ENCODE results near the gene PWWP2B.

Gene PWWP2B

GRCh38 chr10:132394936-132395703 is 1.9 kb upstream of the PWWP2B start:
- no peak for DNase-seq (ENCODE audit: low read depth)

DNA sequence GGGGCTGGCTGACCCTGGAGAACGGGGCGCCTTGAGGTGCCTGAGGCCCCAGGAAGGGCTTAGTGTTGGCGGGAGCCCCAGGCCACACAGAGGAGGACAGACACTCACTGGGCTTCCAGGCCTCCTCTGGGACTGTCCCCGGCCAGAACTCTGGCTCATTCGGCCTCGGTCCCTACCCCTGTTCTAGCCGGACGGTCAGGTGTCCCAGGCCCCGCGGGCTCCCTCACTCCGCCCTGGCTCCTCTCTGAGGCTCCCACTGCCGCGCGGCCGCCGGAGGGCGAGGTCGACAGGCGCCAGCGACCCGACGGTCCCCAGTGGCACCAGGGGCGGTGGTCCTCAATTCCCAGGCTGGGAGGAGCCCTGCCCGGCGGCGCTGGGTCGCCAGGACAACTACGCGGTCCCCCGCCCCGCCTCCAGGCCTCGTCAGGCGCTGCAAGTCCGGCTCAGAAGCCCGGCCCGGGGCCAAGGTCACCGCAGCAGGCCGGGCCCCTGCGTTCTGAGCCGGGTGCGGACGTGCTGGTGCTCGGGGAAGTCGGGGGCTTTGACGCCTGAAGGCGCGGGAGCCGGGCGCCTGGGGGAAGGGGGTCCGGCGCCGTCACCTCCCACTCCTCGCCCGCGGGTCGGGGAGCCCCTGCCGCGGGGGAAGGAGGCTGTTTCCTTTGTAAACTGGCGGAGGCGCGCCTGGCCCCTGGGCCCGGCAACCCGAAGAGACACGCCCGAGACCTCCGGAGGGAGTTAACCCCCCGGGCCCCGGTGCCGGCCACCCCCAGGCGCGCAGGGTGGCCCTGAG is 1.1 kb upstream of the PWWP2B start:
- peak; percentile 26 for DNase-seq (ENCODE audit: low read depth)

DNA sequence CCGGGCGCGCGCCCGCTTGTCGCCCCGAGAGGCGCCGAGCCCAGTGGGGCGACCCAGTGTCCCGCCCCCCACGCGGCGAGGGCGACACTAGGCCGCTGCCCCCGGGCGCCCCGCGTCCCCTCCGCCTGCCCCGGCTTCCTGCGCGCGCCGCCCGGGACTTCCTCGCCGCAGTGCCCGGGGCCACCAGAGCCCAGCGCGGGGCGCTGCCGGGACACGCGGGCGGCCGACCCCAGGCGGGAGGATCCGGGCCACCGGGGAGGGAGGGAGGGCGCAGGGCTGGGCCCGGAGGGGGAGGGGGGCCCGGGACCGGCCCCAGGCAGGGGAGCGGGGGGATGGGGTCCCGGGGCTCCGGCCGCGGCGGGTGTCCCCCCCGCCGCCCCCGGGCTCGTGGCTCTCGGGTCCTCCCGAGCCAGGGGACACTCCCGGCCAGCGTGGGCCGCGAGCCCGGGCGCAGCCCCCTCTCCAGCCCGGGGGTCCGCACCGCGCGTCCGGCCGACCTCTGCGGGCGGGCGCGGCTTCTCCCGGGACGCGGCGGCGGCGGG is 435 bp upstream of the PWWP2B start:
- DNase-seq (ENCODE audit: low read depth): peak; percentile 60

- peak; percentile 74 for DNase-seq (ENCODE audit: low read depth)
These were observed 918 bp downstream of the PWWP2B start for GRCh38 chr10:132397671-132398565.

DNA sequence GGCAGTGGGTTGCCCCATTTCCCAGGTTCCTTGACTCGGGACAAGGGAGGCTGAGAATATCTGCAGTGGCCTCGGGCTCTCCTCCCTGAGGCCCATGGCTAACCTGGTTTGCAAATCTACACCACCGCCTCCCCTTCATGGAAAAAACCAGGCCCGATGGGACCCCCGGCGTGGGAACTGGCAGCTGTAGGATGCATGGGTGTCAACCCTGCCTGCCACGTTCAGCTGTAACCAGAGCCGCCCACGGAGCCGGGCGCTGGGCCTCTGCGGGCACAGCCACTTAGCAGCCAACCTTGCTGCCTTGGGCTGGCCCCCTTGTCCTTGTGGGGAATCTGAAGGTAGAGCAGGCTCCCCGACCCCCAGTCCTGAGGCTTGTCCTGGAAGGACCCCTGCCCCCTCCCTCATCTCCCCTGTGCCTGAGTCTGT is 1.6 kb downstream of the PWWP2B start:
- no peak for DNase-seq (ENCODE audit: low read depth)

DNA sequence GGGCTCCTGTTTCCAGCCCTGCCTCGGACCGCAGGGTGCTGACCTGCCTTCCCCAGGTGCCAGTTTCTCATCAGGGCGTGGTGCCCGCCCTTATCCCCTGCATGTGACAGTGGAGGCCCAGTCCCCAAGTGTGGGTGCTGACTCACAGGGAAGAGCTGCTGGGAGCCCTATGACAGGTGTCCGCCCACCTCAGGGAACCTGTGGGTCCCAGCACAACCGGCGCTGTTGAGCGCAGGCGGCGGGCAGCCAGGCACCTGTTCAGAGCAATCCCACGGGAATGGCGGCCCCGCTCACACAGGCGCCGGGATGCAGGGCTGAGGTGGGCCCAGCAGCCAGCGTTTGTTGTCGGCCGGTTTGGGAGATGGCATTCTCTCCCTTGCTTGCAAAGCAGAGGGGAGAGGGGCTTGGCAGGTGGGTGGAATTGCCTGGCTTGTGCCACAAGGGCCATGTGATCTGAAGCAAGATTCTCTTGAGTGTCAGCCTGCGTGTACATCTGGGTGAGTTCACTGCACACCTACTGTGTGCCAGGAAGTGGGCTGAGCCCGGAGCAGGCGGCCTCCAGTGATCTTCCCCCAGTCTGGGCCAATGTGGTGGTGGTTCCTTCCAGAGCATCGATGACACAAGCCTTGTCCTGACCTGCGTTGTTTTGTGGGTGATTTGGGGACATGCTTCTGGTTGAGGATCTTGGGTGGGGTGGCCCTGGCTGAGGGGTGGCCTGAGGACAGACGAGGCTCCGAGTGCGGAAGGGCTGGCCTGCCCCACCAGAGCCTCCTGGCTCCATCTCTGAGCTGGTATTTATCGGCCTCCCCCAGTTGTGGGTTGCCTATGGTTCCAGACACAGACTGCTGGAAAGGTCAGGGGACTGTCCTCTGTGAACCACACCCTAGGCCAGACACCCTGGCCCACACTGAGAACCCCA is 2.4 kb downstream of the PWWP2B start:
- no peak for DNase-seq (ENCODE audit: low read depth)

DNA sequence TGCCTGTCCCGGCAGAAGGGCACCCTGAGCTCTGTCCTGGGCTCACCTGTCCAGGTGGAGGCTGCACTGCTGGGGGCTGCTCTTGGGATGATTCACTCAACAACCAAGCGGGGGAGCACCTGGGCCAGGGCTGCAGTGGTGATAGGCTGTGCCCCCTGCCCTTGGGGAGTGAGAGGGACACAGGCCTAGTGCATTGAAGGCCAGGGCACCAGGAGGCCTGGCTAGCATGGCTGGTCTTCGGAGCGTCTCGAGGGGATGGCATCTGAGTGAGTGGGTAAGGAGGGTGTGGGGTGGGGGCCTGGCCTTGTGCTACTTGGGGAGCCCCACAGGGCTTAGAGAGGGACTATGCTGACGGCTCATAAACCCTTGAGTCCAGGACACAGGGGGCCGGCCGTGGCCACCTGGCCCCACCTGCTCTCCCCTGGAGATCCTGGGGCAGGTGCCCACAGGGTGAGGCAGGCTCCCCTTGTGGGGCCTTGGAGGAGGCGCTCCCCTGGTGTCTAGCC is 3.1 kb downstream of the PWWP2B start:
- DNase-seq (ENCODE audit: low read depth): no peak

DNA sequence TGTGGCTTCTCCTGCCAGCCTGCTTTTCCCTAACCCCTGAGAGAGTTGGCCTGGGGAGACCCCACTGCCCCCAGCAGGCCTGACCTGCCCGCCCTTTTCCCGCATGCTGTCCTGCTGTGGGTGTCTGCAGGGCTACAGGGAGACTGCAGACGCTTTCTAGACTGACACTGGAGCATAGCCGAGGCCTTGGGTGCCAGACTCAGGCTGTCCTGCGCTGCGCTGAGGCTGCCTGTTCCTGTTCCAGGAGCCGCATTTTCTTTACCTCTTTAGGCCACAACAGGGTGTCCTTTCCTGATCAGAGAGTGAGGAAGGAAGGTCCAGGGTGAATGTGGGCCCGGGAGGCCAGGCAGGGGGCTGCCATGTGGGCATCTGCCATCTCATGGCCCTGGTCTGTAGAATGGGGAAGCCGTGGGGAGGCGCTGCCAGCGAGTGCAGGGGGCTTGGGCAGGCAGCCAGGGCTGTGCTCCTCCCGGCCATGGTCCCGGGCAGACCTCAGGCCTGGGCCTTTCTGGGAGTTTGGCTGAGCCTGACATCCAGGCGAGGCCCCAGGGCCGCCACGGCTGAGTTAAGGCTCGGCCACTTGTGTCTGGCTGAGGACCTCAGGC is 3.6 kb downstream of the PWWP2B start:
- no peak for DNase-seq (ENCODE audit: low read depth)

- DNase-seq (ENCODE audit: low read depth): no peak
These were observed 4.6 kb downstream of the PWWP2B start for GRCh38 chr10:132401401-132402118.

- DNase-seq (ENCODE audit: low read depth): no peak
These were observed 5.8 kb downstream of the PWWP2B start for GRCh38 chr10:132402781-132403241.

GRCh38 chr10:132403511-132404168 is 6.6 kb downstream of the PWWP2B start:
- no peak for DNase-seq (ENCODE audit: low read depth)

GRCh38 chr10:132404169-132404880 is 7.3 kb downstream of the PWWP2B start:
- no peak for DNase-seq (ENCODE audit: low read depth)

GRCh38 chr10:132404911-132405462 is 8.0 kb downstream of the PWWP2B start:
- no peak for DNase-seq (ENCODE audit: low read depth)

DNA sequence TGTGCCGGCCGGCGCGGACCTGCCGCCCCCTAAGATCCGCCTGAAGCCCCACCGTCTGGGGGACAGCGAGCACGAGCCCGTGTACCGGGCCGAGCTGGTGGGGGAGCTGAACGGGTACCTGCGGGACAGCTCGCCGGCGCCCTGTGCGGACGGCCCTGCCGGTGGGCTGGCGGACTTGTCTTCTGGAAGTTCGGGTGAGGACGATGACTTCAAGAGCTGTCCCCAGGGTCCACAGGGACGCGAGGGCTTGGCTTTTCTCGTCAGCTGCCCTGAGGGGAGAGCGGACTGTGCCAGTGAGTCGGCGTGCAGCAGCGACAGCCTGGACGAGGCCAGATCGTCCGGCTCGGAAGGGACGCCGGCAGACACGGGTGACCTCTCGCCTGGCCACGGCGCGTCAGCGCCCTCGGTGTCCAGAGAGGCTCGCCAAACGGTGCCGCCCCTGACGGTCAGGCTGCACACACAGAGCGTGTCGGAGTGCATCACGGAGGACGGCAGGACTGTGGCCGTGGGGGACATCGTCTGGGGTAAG is 8.5 kb downstream of the PWWP2B start:
- no peak for DNase-seq (ENCODE audit: low read depth)

DNA sequence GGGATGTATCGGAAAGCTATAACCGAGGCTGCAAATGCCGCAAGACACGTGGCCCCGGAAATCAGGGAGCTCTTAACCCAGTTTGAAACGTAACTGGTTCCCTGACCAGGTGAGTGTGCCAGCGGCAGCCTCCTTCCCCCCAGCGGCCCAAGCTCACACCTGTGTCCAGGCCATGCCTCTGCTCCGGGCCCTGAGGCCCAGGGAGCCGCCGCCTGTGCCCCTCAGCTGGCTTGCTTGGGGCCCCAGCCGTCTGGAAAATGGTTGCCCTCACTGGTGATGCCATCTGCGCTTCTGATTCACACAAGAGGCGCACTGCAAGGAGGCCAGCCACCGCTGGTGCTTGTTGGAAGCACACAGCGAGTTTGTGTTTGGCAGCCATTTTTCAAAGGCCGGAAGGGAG is 9.2 kb downstream of the PWWP2B start:
- DNase-seq (ENCODE audit: low read depth): no peak

GRCh38 chr10:132406750-132407149 is 9.8 kb downstream of the PWWP2B start:
- no peak for DNase-seq (ENCODE audit: low read depth)

DNA sequence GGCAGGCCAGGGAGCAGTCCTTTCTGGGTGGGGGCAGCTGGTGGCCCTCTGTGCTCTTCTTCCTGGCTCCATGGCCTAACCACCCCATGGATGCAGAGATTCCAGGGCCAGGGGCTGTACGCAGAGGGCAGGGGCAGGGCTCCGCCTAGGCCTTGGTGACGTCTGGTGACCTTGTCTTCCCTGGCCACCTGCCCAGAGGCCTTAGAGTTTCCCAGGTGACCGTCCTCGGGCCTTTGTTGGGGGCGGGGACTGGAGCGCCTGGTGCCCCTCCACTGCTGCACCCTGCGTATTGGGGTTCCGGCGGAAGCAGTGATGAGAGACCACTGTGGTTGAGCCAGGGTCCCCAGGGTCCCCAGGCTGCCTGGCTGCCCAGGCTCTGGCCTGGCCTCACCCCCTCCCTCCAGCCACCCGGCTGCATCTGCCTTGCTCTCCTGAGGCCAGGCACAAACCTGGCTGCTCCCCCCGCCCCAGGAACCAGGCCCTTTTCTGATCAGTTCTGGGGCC is 10.3 kb downstream of the PWWP2B start:
- no peak for DNase-seq (ENCODE audit: low read depth)
